Small intestine (tissue), 7 donors: ENCODE data around the gene FAR2. TPM values are rescaled to one million over a fixed set of nuclear protein-coding genes. Genes with fewer than 3 reads are reported as not detected.

Source experiments
- DNase-seq, 2 donors: peaks; one replicate each; pipeline versions ENCODE4 v3.0.0 to v3.0.0-alpha.2; 2013
- FAIRE-seq: peaks from 2 replicates; lab custom pipeline; 2012; peaks lifted over from hg19 to GRCh38; lab: Jason Lieb, UNC
- H3K27ac ChIP-seq, 3 donors: one replicate each; pipeline ENCODE4 v1.5.1; 2013; ENCODE audit warnings: low read length in 2 of 3, mild to moderate bottlenecking in 2 of 3, control low read depth in 1 of 3, inconsistent platforms in 1 of 3, low read depth in 1 of 3, moderate library complexity in 1 of 3
- H3K27me3 ChIP-seq, 3 donors: one replicate each; pipeline ENCODE4 v1.6.1; 2013; ENCODE audit warnings: low read length in 3 of 3, inconsistent platforms in 1 of 3; ENCODE audit not compliant: control insufficient read depth in 3 of 3, insufficient read depth in 3 of 3
- H3K36me3 ChIP-seq, 3 donors: one replicate each; pipeline ENCODE4 v1.6.1; 2013; ENCODE audit warnings: low read length in 3 of 3, inconsistent platforms in 1 of 3, low read depth in 1 of 3, mild to moderate bottlenecking in 1 of 3, moderate library complexity in 1 of 3; ENCODE audit not compliant: control insufficient read depth in 3 of 3, insufficient read depth in 2 of 3
- H3K4me1 ChIP-seq, 3 donors: one replicate each; pipeline ENCODE4 v1.6.1; 2013; ENCODE audit warnings: low read length in 2 of 3, inconsistent platforms in 1 of 3, low read depth in 1 of 3, mild to moderate bottlenecking in 1 of 3, moderate library complexity in 1 of 3; ENCODE audit not compliant: control insufficient read depth in 3 of 3, insufficient read depth in 2 of 3
- H3K4me3 ChIP-seq, 3 donors: one replicate each; pipeline ENCODE4 v1.5.1; 2013; ENCODE audit warnings: low read length in 3 of 3, control low read depth in 1 of 3, inconsistent platforms in 1 of 3, low read depth in 1 of 3, mild to moderate bottlenecking in 1 of 3, moderate library complexity in 1 of 3
- H3K9me3 ChIP-seq, 2 donors: one replicate each; pipeline ENCODE4 v1.6.1; 2013; ENCODE audit warnings: low read depth in 1 of 2, low read length in 1 of 2; ENCODE audit not compliant: control insufficient read depth in 2 of 2, insufficient read depth in 1 of 2
- WGBS, 3 donors: extraction: QIAGEN DNeasy Blood & Tissue Kit; methylation state at CpG; one replicate each; pipeline ENCODE4 v1.1.7; 2013; 5-methylcytosine and 5-hydroxymethylcytosine counted together
- polyA plus RNA-seq, 4 donors: library from polyadenylated mRNA; stranded (reverse) in 3 of 4; unstranded in 1 of 4; fragments of 200-250 nt in 3 of 4; fragments of 120-200 nt in 1 of 4; gene quantifications; one replicate each; pipeline versions ENCODE4 v1.2.1 to v1.2.3, GENCODE V29; 2013
- donor health status: healthy with polysubstance abuse.
- donor health status: control.
- donor health status: control.
- donor health status: Bipolar disorder and iron deficiency.
- donor health status: healthy.

FAR2 gene
- polyA plus RNA-seq, 4 donors, result 9.7 to 25.8 (median 20.4) TPM

DNA sequence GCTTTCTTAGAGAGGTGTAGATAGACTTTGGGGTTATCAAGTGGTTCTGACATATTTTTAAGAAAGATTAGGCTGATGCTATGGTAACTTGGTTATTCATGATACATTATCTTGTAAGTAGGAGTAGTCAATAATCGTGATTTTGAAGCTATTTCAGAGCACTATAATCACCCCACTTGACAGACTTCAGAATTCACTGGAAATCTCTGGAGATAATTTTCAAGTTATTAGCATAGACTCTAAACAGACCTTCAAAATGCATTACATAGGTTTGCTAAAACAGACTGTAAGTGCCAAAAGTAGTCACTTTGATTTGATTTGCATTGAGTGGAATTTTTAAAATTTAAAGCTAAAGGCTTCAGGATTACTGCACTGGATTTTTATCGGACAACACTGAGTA is 157.6 kb downstream of the FAR2 start:
- no peak for DNase-seq
- no peaks in the 10 kb centered on the region for H3K4me1 ChIP-seq
- H3K27me3 ChIP-seq, result no peaks in the 10 kb centered on the region
- no peak overlapping the region for H3K27ac ChIP-seq
- no peak for FAIRE-seq
- no peak overlapping the region for H3K4me3 ChIP-seq
- 87 to 95% (median 92%) methylated on average over 2 of the region's 2 CpGs for WGBS, 3 donors
- no peaks in the 10 kb centered on the region for H3K36me3 ChIP-seq
- H3K9me3 ChIP-seq, result no peaks in the 10 kb centered on the region

DNA sequence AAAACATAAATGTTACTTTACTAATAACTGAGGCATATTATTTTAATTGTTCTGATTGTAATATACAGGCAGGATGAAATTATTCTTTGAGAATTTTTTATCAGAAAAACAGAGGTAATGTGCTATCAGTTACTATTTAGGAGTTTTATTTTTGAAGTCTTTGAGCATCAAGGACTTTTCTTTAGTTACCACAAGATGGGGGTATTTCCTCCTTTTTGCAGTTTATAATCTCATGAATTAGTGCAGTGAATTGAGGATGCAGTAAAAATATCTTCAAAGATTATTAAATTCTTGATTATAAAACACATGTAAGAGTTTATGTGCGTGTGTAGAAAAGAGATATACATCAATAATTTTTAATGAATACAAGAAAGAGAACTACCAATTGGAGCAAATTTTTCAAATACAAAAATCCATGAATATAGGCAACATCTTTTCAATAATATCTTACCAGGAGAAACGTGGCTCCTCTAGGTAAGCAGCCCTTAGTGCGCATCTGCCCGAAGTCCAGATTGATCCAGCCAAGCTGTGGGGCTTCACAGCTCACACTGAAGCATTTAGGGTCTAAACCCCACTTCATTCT is 160.3 kb downstream of the FAR2 start:
- WGBS, 3 donors, result 68 to 89% (median 88%) methylated on average over 4 of the region's 4 CpGs
- FAIRE-seq (no peak), DNase-seq (no peak)
- H3K36me3 ChIP-seq, result peaks cover 0 to 3% (median 0%) of the 10 kb centered on the region in 3 donors
- no peak overlapping the region for H3K27ac ChIP-seq
- no peaks in the 10 kb centered on the region for H3K27me3 ChIP-seq
- no peaks in the 10 kb centered on the region for H3K4me1 ChIP-seq
- H3K9me3 ChIP-seq, result no peaks in the 10 kb centered on the region
- H3K4me3 ChIP-seq, result no peak overlapping the region

DNA sequence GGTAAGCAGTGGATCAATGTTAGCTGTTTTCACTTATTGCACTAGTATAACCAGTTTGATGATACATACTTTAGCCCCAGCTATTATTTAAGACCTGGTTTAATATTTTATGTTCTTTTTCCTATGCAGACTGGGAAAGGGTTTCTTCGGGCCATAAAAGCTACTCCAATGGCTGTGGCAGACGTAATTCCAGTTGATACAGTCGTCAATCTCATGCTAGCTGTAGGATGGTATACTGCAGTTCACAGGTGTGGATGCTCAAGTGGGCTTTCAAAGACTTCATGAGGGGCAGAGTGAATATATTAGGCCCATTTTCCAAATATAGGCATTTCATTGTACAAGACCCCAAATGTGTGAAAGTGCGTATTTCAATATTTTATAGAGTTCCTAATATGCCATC is 161.8 kb downstream of the FAR2 start:
- Histone ChIP-seq H3K9me3 (no peaks in the 10 kb centered on the region), H3K4me1 (no peaks in the 10 kb centered on the region), H3K36me3 (peaks cover 0 to 3% (median 0%) of the 10 kb centered on the region in 3 donors), H3K27me3 (no peaks in the 10 kb centered on the region), H3K4me3 (no peak overlapping the region), H3K27ac (no peak overlapping the region)
- FAIRE-seq, result no peak
- peak in 1 of 2 donors; percentile 16 for DNase-seq
- WGBS, 3 donors, result 27 to 77% (median 61%) methylated on average over 4 of the region's 4 CpGs

DNA sequence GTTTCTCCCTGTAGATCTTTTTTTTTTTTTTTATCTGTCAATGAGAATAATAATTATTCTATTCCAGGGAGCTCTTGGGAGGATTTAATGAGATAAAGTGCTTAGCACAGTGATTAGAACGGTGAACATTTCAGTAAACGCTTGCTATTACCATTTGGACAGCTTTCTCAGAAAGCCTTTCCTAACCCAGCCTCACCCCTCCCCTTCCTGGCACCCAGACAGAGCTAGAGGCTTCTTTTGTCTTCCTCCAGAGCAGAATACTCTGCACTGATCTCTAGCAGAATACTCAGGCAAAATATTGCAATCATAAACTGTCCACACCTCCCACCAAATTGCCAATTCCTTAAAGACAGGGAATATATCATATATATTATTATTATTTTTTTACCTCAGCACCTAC is 165.3 kb downstream of the FAR2 start:
- Histone ChIP-seq H3K9me3 (no peaks in the 10 kb centered on the region), H3K27ac (no peak overlapping the region), H3K27me3 (no peaks in the 10 kb centered on the region), H3K36me3 (peaks cover 0 to 3% (median 2%) of the 10 kb centered on the region in 3 donors), H3K4me3 (no peak overlapping the region), H3K4me1 (peaks cover 0 to 5% (median 0%) of the 10 kb centered on the region in 3 donors)
- DNase-seq (no peak), FAIRE-seq (no peak)
- WGBS, 3 donors, result 51 to 80% (median 67%) methylated on average over 2 of the region's 2 CpGs

DNA sequence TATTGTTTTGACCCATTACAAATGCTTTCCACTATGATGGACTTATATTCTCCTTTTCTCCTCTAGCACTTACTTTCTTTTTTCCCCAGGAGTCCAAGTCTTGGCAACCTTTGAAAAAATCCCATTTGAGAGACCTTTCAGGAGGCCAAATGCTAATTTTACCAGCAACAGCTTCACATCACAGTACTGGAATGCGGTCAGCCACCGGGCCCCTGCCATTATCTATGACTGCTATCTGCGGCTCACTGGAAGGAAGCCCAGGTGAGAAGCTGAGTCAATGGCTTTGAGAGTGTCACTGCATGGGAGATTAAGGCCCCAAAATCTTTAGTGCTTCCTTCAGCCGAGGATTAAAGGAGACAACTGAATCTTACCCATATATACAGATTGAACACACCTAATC is 167.7 kb downstream of the FAR2 start:
- Histone ChIP-seq H3K4me1 (peaks cover 0 to 5% (median 0%) of the 10 kb centered on the region in 3 donors), H3K36me3 (peaks cover 0 to 3% (median 2%) of the 10 kb centered on the region in 3 donors), H3K4me3 (no peak overlapping the region), H3K27ac (no peak overlapping the region), H3K9me3 (no peaks in the 10 kb centered on the region), H3K27me3 (no peaks in the 10 kb centered on the region)
- 41 to 61% (median 51%) methylated on average over 4 of the region's 4 CpGs for WGBS, 3 donors
- FAIRE-seq, result no peak
- DNase-seq, result peak in 1 of 2 donors; percentile 13

DNA sequence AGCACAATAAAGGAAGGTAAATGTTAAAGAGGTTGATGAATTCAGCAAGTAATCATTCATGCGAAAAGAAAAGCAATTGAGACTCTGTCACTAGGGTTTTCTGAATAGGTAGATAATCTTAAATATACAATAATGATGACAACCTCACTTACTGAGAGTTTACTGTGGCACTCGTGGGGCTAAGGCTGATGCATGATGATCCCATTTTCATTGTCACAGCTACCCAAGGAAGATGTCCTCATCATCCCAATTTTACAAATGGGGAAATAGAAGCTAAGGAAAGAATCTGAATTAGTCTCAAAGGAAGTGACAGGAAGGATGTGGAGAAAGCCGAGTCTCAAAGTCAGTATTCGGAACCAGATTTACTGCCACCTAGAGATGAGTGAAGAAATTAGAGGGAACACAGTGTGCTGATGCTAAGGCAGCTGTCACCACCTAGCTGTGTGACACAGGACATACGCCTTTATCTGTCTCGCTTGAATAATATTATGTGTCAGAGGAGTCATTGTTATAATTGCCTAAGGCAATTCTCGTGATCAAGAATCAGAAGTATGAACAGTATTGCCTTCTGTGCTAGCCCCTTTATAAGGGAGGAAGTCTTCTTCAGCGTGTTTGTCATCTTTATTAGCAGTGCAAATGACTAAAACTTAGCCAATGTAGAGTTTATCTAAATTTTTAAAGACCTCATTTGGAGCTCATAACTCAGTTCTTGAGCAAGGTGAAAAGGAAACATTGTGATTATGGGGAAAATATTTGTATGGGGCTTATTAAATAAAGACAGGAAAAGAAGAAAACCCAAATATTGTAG is 168.7 kb downstream of the FAR2 start:
- Histone ChIP-seq H3K9me3 (no peaks in the 10 kb centered on the region), H3K27me3 (no peaks in the 10 kb centered on the region), H3K4me1 (peaks cover 0 to 5% (median 0%) of the 10 kb centered on the region in 3 donors), H3K4me3 (no peak overlapping the region), H3K27ac (no peak overlapping the region), H3K36me3 (peaks cover 0 to 3% (median 0%) of the 10 kb centered on the region in 3 donors)
- no peak for FAIRE-seq
- DNase-seq, result peak; percentile 80 to 87
- 23 to 31% (median 27%) methylated on average over 8 of the region's 8 CpGs for WGBS, 3 donors

DNA sequence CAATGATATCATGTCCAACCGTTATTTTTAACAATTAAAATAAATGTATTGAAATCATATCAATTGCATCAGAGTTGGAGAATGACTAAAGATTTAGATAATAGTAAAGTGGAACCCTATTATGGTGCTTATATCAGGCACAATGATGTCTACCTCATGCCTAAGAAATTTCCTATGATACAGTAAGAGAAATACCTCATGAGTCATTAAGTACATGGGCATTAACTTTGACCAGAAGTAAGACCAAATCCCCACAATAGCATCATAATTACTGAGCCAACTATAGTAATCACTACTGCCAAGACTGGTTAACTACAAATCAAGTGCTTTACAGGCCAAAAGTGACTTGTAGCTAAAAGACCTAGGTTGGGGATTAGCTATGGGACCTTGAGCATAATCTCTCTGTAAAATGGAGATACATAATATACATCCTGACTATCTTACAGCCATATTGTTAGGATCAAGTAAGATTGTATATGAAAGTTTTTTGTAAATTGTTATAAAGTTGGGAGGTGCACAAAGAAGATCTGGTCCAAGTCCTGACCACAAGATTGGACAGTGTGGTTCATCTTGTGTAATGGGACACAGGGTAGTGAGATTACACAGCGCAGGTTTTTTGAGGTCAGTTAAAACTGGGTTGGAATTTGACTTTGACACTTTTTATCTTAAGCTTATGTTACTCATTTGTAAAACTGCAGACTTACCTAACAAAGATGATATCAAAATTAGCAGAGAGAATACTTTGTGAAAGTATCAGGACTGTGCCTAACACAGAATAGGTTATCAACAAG is 171.4 kb downstream of the FAR2 start:
- H3K27me3 ChIP-seq, result no peaks in the 10 kb centered on the region
- 56 to 81% (median 59%) methylated on average over 2 of the region's 2 CpGs for WGBS, 3 donors
- no peak for FAIRE-seq
- peak; percentile 13 to 31 for DNase-seq
- no peak overlapping the region for H3K4me3 ChIP-seq
- peaks cover 0 to 2% of the 10 kb centered on the region in 2 donors for H3K9me3 ChIP-seq
- H3K27ac ChIP-seq, result peak overlapping the region in 1 of 3 donors; percentile 41
- H3K36me3 ChIP-seq, result peaks cover 0 to 11% (median 0%) of the 10 kb centered on the region in 3 donors
- H3K4me1 ChIP-seq, result peaks cover 0 to 5% (median 0%) of the 10 kb centered on the region in 3 donors

DNA sequence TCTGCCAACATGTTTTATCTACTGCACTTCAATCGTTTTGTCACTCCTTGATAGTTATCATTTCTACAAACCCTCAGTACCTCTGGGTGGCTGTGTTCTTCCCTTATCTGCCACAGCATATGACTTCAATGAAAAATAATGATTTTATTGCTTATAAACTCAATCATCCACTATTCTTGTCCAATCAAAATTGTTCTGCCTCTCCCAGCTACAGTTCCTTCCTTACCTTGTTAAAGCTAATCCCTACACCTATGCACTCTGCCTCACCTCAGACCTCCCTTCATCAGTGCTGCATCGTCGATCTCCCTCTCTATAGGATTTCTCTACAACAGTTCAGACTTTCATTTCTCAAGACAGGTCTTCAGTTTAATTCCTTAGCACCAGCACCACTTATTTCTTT is 173.1 kb downstream of the FAR2 start:
- DNase-seq (peak in 1 of 2 donors; percentile 67), FAIRE-seq (no peak)
- Histone ChIP-seq H3K4me3 (no peak overlapping the region), H3K9me3 (peaks cover 0 to 2% of the 10 kb centered on the region in 2 donors), H3K4me1 (peaks cover 0 to 5% (median 0%) of the 10 kb centered on the region in 3 donors), H3K36me3 (peaks cover 0 to 9% (median 0%) of the 10 kb centered on the region in 3 donors), H3K27ac (peak overlapping the region in 1 of 3 donors; percentile 24), H3K27me3 (no peaks in the 10 kb centered on the region)
- WGBS, 3 donors, result 14 to 70% (median 43%) methylated on average over 3 of the region's 3 CpGs
